Aorta (tissue), 5 donors: ENCODE results near the gene RSPO1. TPM values are rescaled to one million over a fixed set of nuclear protein-coding genes. Genes with fewer than 3 reads are reported as not detected.

Experiments used
- ATAC-seq: fragments of 200-7000 bp; cut with Tn5 transposase; one replicate; pipeline ENCODE4 v1.9.1; 2022; ENCODE audit warnings: moderate library complexity; ENCODE audit not compliant: low FRiP score
- DNase-seq, 2 donors: peaks; one replicate each; pipeline ENCODE4 v3.0.0-alpha.2; 2020
- H3K27ac ChIP-seq, 2 donors: one replicate each; pipeline ENCODE4 v1.5.1; 2013; ENCODE audit warnings: low read length in 2 of 2, mild to moderate bottlenecking in 2 of 2, moderate library complexity in 2 of 2, control low read depth in 1 of 2, inconsistent platforms in 1 of 2, low read depth in 1 of 2
- H3K27me3 ChIP-seq, 2 donors: one replicate each; pipeline ENCODE4 v1.6.1; 2013; ENCODE audit warnings: control low read depth in 1 of 2, low read length in 1 of 2, mild to moderate bottlenecking in 1 of 2, moderate library complexity in 1 of 2; ENCODE audit not compliant: insufficient read depth in 2 of 2, control insufficient read depth in 1 of 2
- H3K36me3 ChIP-seq, 2 donors: one replicate each; pipeline ENCODE4 v1.6.1; 2013; ENCODE audit warnings: control low read depth in 1 of 2, low read length in 1 of 2, mild to moderate bottlenecking in 1 of 2; ENCODE audit not compliant: insufficient read depth in 2 of 2, control insufficient read depth in 1 of 2
- H3K4me1 ChIP-seq, 2 donors: one replicate each; pipeline ENCODE4 v1.6.1; 2013; ENCODE audit warnings: low read length in 2 of 2, control low read depth in 1 of 2, mild to moderate bottlenecking in 1 of 2, moderate library complexity in 1 of 2; ENCODE audit not compliant: insufficient read depth in 2 of 2, control insufficient read depth in 1 of 2
- H3K4me3 ChIP-seq, 2 donors: one replicate each; pipeline ENCODE4 v1.5.1; 2013; ENCODE audit warnings: low read length in 2 of 2, control low read depth in 1 of 2, mild to moderate bottlenecking in 1 of 2
- H3K9me3 ChIP-seq: one replicate; pipeline ENCODE4 v1.6.1; 2013; ENCODE audit warnings: mild to moderate bottlenecking, low read length; ENCODE audit not compliant: control insufficient read depth
- WGBS, 2 donors: extraction: QIAGEN DNeasy Blood & Tissue Kit; methylation state at CpG; one replicate each; pipeline ENCODE4 v1.1.7; 2013; 5-methylcytosine and 5-hydroxymethylcytosine counted together
- intact Hi-C, 2 donors: fragments of 100-400 bp; cut with DNase I; formaldehyde crosslinking; loops; one replicate each; pipeline versions ENCODE4 v1.14.2 to v1.15.0; 2022
- polyA plus RNA-seq, 2 donors: library from polyadenylated mRNA; stranded (reverse); fragments of 200-250 nt; gene quantifications; one replicate each; pipeline ENCODE4 v1.2.3, GENCODE V29; 2013
- total RNA-seq, 2 donors: library from RNA; stranded (reverse); fragmentation: NEBNext Ultra II Directional; extraction: Animal tissue kit (Norgen Biotek cat#: 25700); gene quantifications; one replicate each; pipeline ENCODE4 v1.2.1, GENCODE V29; 2021
- donor health status: healthy with polysubstance abuse.
- donor health status: Bipolar disorder and iron deficiency.
- donor health status: DM: no; HTN: no; CAD: no.
- donor health status: DM: no; HTN: no; CAD: no.
- donor health status: DM: yes; HTN: yes; CAD: no.

Gene RSPO1
- total and polyA plus RNA-seq, 4 donors, result 0.63 to 1.2 TPM; not detected in 2

GRCh38 chr1:37650721-37651120 is 16.0 kb upstream of the RSPO1 start:
- no peak for ATAC-seq
- WGBS, 2 donors, result 75 to 89% methylated on average over 5 of the region's 5 CpGs
- intact Hi-C loops, result no loop called here
- Histone ChIP-seq H3K36me3 (no peaks in the 10 kb centered on the region), H3K27me3 (no peaks in the 10 kb centered on the region), H3K27ac (no peak overlapping the region), H3K4me1 (no peaks in the 10 kb centered on the region), H3K4me3 (no peak overlapping the region), H3K9me3 (no peaks in the 10 kb centered on the region)
- DNase-seq, result no peak

GRCh38 chr1:37650173-37650572 is 15.5 kb upstream of the RSPO1 start:
- Histone ChIP-seq H3K4me3 (no peak overlapping the region), H3K4me1 (no peaks in the 10 kb centered on the region), H3K9me3 (no peaks in the 10 kb centered on the region), H3K27me3 (no peaks in the 10 kb centered on the region), H3K36me3 (no peaks in the 10 kb centered on the region), H3K27ac (no peak overlapping the region)
- DNase-seq (no peak), ATAC-seq (no peak)
- intact Hi-C loops, result no loop called here
- WGBS, 2 donors, result 56 to 57% methylated on average over 5 of the region's 5 CpGs

GRCh38 chr1:37647281-37647680 is 12.6 kb upstream of the RSPO1 start:
- Histone ChIP-seq H3K27me3 (no peaks in the 10 kb centered on the region), H3K9me3 (peaks cover 5% of the 10 kb centered on the region), H3K36me3 (no peaks in the 10 kb centered on the region), H3K4me3 (no peak overlapping the region), H3K27ac (no peak overlapping the region), H3K4me1 (no peaks in the 10 kb centered on the region)
- intact Hi-C loops, result no loop called here
- 77% methylated on average over 7 of the region's 7 CpGs for WGBS, 2 donors
- no peak for DNase-seq
- ATAC-seq, result no peak

- Histone ChIP-seq H3K9me3 (peaks cover 14% of the 10 kb centered on the region), H3K27me3 (no peaks in the 10 kb centered on the region), H3K27ac (no peak overlapping the region), H3K36me3 (no peaks in the 10 kb centered on the region), H3K4me1 (no peaks in the 10 kb centered on the region), H3K4me3 (no peak overlapping the region)
- WGBS, 2 donors, result 88 to 91% methylated on average over 1 of the region's 1 CpG
- intact Hi-C loops, result no loop called here
- ATAC-seq, result no peak
- no peak for DNase-seq
Observed at GRCh38 chr1:37641059-37641458, 6.4 kb upstream of the RSPO1 start.

- no peak for DNase-seq
- Histone ChIP-seq H3K9me3 (peaks cover 4% of the 10 kb centered on the region), H3K27ac (no peak overlapping the region), H3K27me3 (no peaks in the 10 kb centered on the region), H3K4me3 (no peak overlapping the region), H3K36me3 (no peaks in the 10 kb centered on the region), H3K4me1 (no peaks in the 10 kb centered on the region)
- WGBS, 2 donors, result 69 to 70% methylated on average over 6 of the region's 6 CpGs
- no peak for ATAC-seq
- intact Hi-C loops, result no loop called here
Observed at GRCh38 chr1:37636435-37636834, 1.7 kb upstream of the RSPO1 start.

- Histone ChIP-seq H3K27me3 (no peaks in the 10 kb centered on the region), H3K4me3 (no peak overlapping the region), H3K36me3 (no peaks in the 10 kb centered on the region), H3K9me3 (no peaks in the 10 kb centered on the region), H3K27ac (no peak overlapping the region), H3K4me1 (no peaks in the 10 kb centered on the region)
- 6 to 13% methylated on average over 15 to 26 of the region's 26 CpGs for WGBS, 2 donors
- ATAC-seq, result no peak
- DNase-seq, result peak in 1 of 2 donors; percentile 77
- intact Hi-C loops, result no loop called here
Observed at GRCh38 chr1:37634992-37635902, 555 bp upstream of the RSPO1 start.

GRCh38 chr1:37633938-37634243 is 801 bp downstream of the RSPO1 start:
- Histone ChIP-seq H3K4me1 (no peaks in the 10 kb centered on the region), H3K27me3 (no peaks in the 10 kb centered on the region), H3K27ac (no peak overlapping the region), H3K36me3 (no peaks in the 10 kb centered on the region), H3K9me3 (no peaks in the 10 kb centered on the region), H3K4me3 (no peak overlapping the region)
- WGBS, 2 donors, result 1 to 2% methylated on average over 20 of the region's 20 CpGs
- ATAC-seq (no peak), DNase-seq (peak in 1 of 2 donors; percentile 10)
- intact Hi-C loops, result no loop called here

GRCh38 chr1:37633040-37633937 is 1.4 kb downstream of the RSPO1 start:
- intact Hi-C loops, result no loop called here
- DNase-seq (no peak), ATAC-seq (no peak)
- Histone ChIP-seq H3K9me3 (no peaks in the 10 kb centered on the region), H3K36me3 (no peaks in the 10 kb centered on the region), H3K27me3 (no peaks in the 10 kb centered on the region), H3K4me3 (no peak overlapping the region), H3K27ac (no peak overlapping the region), H3K4me1 (no peaks in the 10 kb centered on the region)
- WGBS, 2 donors, result 2 to 3% methylated on average over 30 to 31 of the region's 31 CpGs
